ENCODE data around the gene PSORS1C1. TPM values are rescaled to one million over a fixed set of nuclear protein-coding genes. Genes with fewer than 3 reads are reported as not detected.
A peak's percentile ranks its signal among the peaks of the same experiment; 100 is the strongest.
"Not testable (repeated sequence)": the region's sequence is repeated elsewhere in the genome, so short reads cannot be mapped to it uniquely, and the experiment has no call there.

Gene PSORS1C1
- total and polyA plus RNA-seq, 9 donors: 0.22 to 1.4 (median 0.71) TPM

DNA sequence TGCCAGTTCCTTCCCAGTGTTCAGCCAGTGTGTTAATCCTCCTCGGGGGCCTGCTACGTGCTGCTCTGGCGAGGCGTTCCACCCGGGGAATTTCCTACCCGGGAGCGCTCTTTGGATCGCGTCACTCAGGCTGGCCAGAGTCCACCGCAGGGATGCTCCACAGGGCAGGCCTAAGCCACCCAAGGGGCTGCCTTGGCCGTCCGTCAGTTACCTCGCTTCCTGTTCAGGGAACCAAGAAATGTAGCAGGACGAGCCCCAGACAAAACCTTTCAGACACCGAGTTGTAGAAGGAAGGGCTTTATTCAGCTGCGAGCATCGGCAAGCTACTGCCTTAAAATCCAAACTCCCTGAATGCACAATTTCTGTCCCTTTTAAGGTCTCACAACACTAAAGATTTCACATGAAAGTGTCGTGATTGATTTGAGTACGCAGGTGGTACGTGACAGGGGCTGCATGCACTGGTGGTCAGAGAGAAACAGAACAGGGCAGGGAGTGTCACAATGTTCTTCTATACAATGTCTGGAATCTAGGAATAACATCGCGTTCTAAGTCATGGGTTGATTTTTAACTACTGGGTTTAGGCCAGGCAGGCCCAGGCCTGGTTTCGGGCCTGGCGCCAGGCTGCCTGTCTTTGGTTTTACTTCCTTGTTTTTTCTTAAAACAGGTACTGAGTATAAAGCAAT, 71.6 kb downstream of the PSORS1C1 start:
- H3K4me1 ChIP-seq (ENCODE audit: control insufficient read depth, insufficient read depth, low read length): no peaks in the 10 kb centered on the region
- no peak overlapping the region for H3K4me3 ChIP-seq (ENCODE audit: low read length)
- H3K36me3 ChIP-seq (ENCODE audit: control insufficient read depth, insufficient read depth, low read length): no peaks in the 10 kb centered on the region
- H3K27ac ChIP-seq (ENCODE audit: low read length): no peak overlapping the region
- no peaks in the 10 kb centered on the region for H3K27me3 ChIP-seq (ENCODE audit: control insufficient read depth, insufficient read depth, low read length)
- DNase-seq: peak; percentile 25
- 56% methylated on average over 11 of the region's 24 CpGs for WGBS (ENCODE audit: insufficient coverage)
- H3K9me3 ChIP-seq (replicated peaks; ENCODE audit: control insufficient read depth, low read depth, low read length): no peaks in the 10 kb centered on the region

GRCh38 chr6:31187780-31188194, 73.2 kb downstream of the PSORS1C1 start:
- Histone ChIP-seq H3K27ac (ENCODE audit: low read length) (no peak overlapping the region), H3K4me1 (ENCODE audit: control insufficient read depth, insufficient read depth, low read length) (no peaks in the 10 kb centered on the region), H3K36me3 (ENCODE audit: control insufficient read depth, insufficient read depth, low read length) (no peaks in the 10 kb centered on the region), H3K4me3 (ENCODE audit: low read length) (no peak overlapping the region), H3K27me3 (ENCODE audit: control insufficient read depth, insufficient read depth, low read length) (no peaks in the 10 kb centered on the region), H3K9me3 (replicated peaks; ENCODE audit: control insufficient read depth, low read depth, low read length) (no peaks in the 10 kb centered on the region)
- no peak for DNase-seq
- 92% methylated on average over 2 of the region's 5 CpGs for WGBS (ENCODE audit: insufficient coverage)

GRCh38 chr6:31189223-31189622, 74.6 kb downstream of the PSORS1C1 start:
- not testable (repeated sequence) for H3K4me3 ChIP-seq (ENCODE audit: low read length)

More at GRCh38 chr6:31189223-31189622, 74.6 kb downstream of the PSORS1C1 start:
- H3K4me1 ChIP-seq (ENCODE audit: control insufficient read depth, insufficient read depth, low read length); H3K36me3 ChIP-seq (ENCODE audit: control insufficient read depth, insufficient read depth, low read length); H3K27ac ChIP-seq (ENCODE audit: low read length); DNase-seq; H3K9me3 ChIP-seq (replicated peaks; ENCODE audit: control insufficient read depth, low read depth, low read length); H3K27me3 ChIP-seq (ENCODE audit: control insufficient read depth, insufficient read depth, low read length): not testable (repeated sequence)
- WGBS (ENCODE audit: insufficient coverage): 86% methylated on average over 1 of the region's 3 CpGs

Other genes with a start within 250 kb of the PSORS1C1 start
- 42.4 TPM for gene DDR1, start 230.3 kb upstream of the PSORS1C1 start, total RNA-seq
- 10 to 100 TPM; 55.2 to 87.4 (median 70.1) TPM for gene DDR1, start 230.3 kb upstream of the PSORS1C1 start, polyA plus RNA-seq (ENCODE audit: insufficient read depth in 1 of 8, insufficient read length in 8 of 8, low replicate concordance in 1 of 8)
- 15.5 TPM for gene GTF2H4, start 206.6 kb upstream of the PSORS1C1 start, total RNA-seq
- gene GTF2H4, start 206.6 kb upstream of the PSORS1C1 start, polyA plus RNA-seq (ENCODE audit: insufficient read depth in 1 of 8, insufficient read length in 8 of 8, low replicate concordance in 1 of 8): 10 to 100 TPM; 22.0 to 26.5 (median 24.1) TPM
- 23.4 TPM for gene VARS2, start 200.6 kb upstream of the PSORS1C1 start, total RNA-seq
- gene VARS2, start 200.6 kb upstream of the PSORS1C1 start, polyA plus RNA-seq (ENCODE audit: insufficient read depth in 1 of 8, insufficient read length in 8 of 8, low replicate concordance in 1 of 8): 10 to 100 TPM; 20.1 to 34.8 (median 27.7) TPM
- not detected for gene SFTA2, start 182.6 kb upstream of the PSORS1C1 start, total RNA-seq
- gene SFTA2, start 182.6 kb upstream of the PSORS1C1 start, polyA plus RNA-seq (ENCODE audit: insufficient read depth in 1 of 8, insufficient read length in 8 of 8, low replicate concordance in 1 of 8): under 1 TPM in 3 of 8 donors, not detected in 5; 0.37 to 0.66 (median 0.47) TPM
- gene MUCL3, start 173.8 kb upstream of the PSORS1C1 start, total RNA-seq: not detected
- under 1 TPM in 2 of 8 donors, not detected in 6; 0.05 to 0.15 TPM for gene MUCL3, start 173.8 kb upstream of the PSORS1C1 start, polyA plus RNA-seq (ENCODE audit: insufficient read depth in 1 of 8, insufficient read length in 8 of 8, low replicate concordance in 1 of 8)
- gene MUC21, start 131.1 kb upstream of the PSORS1C1 start, total RNA-seq: not detected
- under 1 TPM in 1 of 8 donors, not detected in 7; 0.25 TPM for gene MUC21, start 131.1 kb upstream of the PSORS1C1 start, polyA plus RNA-seq (ENCODE audit: insufficient read depth in 1 of 8, insufficient read length in 8 of 8, low replicate concordance in 1 of 8)
- gene MUC22, start 104.3 kb upstream of the PSORS1C1 start, total RNA-seq: not detected
- 1 to 10 TPM in 1 of 8 donors, under 1 TPM in 2, not detected in 5; 0.04 to 2.4 (median 0.12) TPM for gene MUC22, start 104.3 kb upstream of the PSORS1C1 start, polyA plus RNA-seq (ENCODE audit: insufficient read depth in 1 of 8, insufficient read length in 8 of 8, low replicate concordance in 1 of 8)
- not detected for gene C6orf15, start 2.2 kb upstream of the PSORS1C1 start, total RNA-seq
- gene C6orf15, start 2.2 kb upstream of the PSORS1C1 start, polyA plus RNA-seq (ENCODE audit: insufficient read depth in 1 of 8, insufficient read length in 8 of 8, low replicate concordance in 1 of 8): not detected
- gene CDSN, start 5.6 kb downstream of the PSORS1C1 start, total RNA-seq: not detected
- gene CDSN, start 5.6 kb downstream of the PSORS1C1 start, polyA plus RNA-seq (ENCODE audit: insufficient read depth in 1 of 8, insufficient read length in 8 of 8, low replicate concordance in 1 of 8): under 1 TPM in 1 of 8 donors, not detected in 7; 0.07 TPM
- gene PSORS1C2, start 24.3 kb downstream of the PSORS1C1 start, total RNA-seq: not detected
- under 1 TPM in 6 of 8 donors, not detected in 2; 0.09 to 0.27 (median 0.26) TPM for gene PSORS1C2, start 24.3 kb downstream of the PSORS1C1 start, polyA plus RNA-seq (ENCODE audit: insufficient read depth in 1 of 8, insufficient read length in 8 of 8, low replicate concordance in 1 of 8)
- gene CCHCR1, start 43.0 kb downstream of the PSORS1C1 start, total RNA-seq: 16.4 TPM
- 10 to 100 TPM; 15.1 to 21.2 (median 17.6) TPM for gene CCHCR1, start 43.0 kb downstream of the PSORS1C1 start, polyA plus RNA-seq (ENCODE audit: insufficient read depth in 1 of 8, insufficient read length in 8 of 8, low replicate concordance in 1 of 8)
- 11.3 TPM for gene TCF19, start 43.8 kb downstream of the PSORS1C1 start, total RNA-seq
- gene TCF19, start 43.8 kb downstream of the PSORS1C1 start, polyA plus RNA-seq (ENCODE audit: insufficient read depth in 1 of 8, insufficient read length in 8 of 8, low replicate concordance in 1 of 8): 10 to 100 TPM in 7 of 8 donors, 1 to 10 TPM in 1; 9.3 to 18.4 (median 13.5) TPM
- gene POU5F1, start 55.9 kb downstream of the PSORS1C1 start, total RNA-seq: 0.13 TPM
- 1 to 10 TPM in 1 of 8 donors, under 1 TPM in 7; 0.29 to 1.3 (median 0.45) TPM for gene POU5F1, start 55.9 kb downstream of the PSORS1C1 start, polyA plus RNA-seq (ENCODE audit: insufficient read depth in 1 of 8, insufficient read length in 8 of 8, low replicate concordance in 1 of 8)
- 26.0 TPM for gene HLA-C, start 157.3 kb downstream of the PSORS1C1 start, total RNA-seq
- gene HLA-C, start 157.3 kb downstream of the PSORS1C1 start, polyA plus RNA-seq (ENCODE audit: insufficient read depth in 1 of 8, insufficient read length in 8 of 8, low replicate concordance in 1 of 8): 10 to 100 TPM; 34.5 to 71.6 (median 53.0) TPM
- 139 TPM for gene HLA-B, start 242.4 kb downstream of the PSORS1C1 start, total RNA-seq
- 100 to 1,000 TPM in 7 of 8 donors, 10 to 100 TPM in 1; 93.4 to 266 (median 132) TPM for gene HLA-B, start 242.4 kb downstream of the PSORS1C1 start, polyA plus RNA-seq (ENCODE audit: insufficient read depth in 1 of 8, insufficient read length in 8 of 8, low replicate concordance in 1 of 8)